Posterior vena cava (tissue), 2 donors: ENCODE results near the gene ERBB4. TPM values are rescaled to one million over a fixed set of nuclear protein-coding genes. Genes with fewer than 3 reads are reported as not detected.

ENCODE experiments used
- DNase-seq: peaks from one replicate; pipeline ENCODE4 v3.0.0-alpha.2; 2020; ENCODE audit warnings: low spot score
- intact Hi-C, 2 donors: fragments of 100-400 bp; cut with DNase I; formaldehyde crosslinking; loops; one replicate each; pipeline versions ENCODE4 v1.14.1 to v1.14.2; 2022 to 2023
- total RNA-seq, 2 donors: library from RNA; stranded (reverse); fragmentation: NEBNext Ultra II Directional; extraction: Animal tissue kit (Norgen Biotek cat#: 25700); gene quantifications; one replicate each; pipeline ENCODE4 v1.2.1, GENCODE V29; 2021
- donor health status: DM: yes; HTN: yes; CAD: no.
- donor health status: DM: yes; HTN: yes; CAD: no.

ERBB4 gene
- total RNA-seq, 2 donors from 2014 or later = 3.2 to 7.6 TPM

DNA sequence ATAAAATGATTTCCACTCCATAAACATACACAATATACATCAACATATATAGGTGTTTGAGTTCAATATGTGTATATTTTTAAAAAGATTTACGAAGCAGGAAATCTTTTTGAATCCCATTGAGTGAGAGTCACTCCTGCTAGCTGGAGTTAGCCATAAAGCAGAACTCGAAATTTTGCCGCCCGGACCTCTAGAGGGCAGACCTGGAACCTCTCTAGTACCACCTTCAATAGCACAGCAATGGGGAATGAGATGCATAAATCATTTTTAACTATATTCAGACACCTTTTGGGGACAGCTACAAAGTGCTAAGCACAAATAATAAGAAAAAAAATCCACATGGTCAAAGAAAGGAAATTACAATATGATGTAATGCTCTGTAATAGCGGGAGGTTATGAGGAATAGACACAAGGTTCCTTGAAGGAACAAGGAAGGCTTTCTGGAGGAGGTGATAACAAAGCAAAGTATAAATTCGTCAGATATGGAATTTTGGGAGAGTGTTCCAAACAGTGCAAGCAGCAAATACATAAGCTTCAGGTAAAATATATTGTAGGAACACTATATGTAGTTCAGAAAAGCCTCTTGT lies 533.4 kb downstream of the ERBB4 start:
- intact Hi-C loops = no loop called here
- no peak for DNase-seq

DNA sequence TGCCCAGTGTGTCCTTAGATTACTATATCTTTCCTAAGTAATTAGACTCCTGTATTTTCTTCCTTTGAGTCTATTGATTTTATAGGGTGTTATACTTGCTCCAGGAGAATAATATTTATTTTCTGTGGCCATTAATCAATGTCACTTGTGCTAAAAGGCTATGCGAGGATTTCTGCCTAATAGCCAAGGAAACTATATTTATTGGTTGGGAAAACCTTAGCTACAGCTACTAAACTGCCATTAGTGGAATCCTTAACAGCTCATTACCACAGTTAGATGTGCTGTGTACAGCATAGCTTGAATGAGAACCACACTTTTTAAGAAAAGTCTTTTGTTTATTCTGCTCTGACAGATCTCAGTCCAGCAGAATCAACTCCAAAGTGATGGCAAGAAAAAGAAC lies 537.3 kb downstream of the ERBB4 start:
- intact Hi-C loops = no loop called here
- DNase-seq = no peak

DNA sequence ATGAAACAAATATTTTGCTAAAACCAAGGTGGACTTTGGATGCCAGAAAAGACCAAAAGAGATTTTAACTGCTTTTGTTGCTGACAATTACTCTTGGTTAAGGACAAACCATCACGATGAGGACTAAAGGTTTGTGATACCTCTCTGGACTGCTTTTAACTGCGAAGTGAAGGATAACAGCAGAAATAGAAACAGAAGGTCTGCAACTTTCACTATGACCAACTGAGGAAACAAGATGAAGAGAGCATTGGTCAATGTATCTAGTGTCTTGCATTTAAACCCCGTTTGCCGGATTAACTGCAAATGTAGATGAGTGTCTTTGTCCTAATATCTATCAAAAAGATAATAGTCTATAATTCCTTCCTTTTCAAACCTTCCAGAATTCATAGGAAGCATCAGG lies 541.7 kb downstream of the ERBB4 start:
- DNase-seq = no peak

DNA sequence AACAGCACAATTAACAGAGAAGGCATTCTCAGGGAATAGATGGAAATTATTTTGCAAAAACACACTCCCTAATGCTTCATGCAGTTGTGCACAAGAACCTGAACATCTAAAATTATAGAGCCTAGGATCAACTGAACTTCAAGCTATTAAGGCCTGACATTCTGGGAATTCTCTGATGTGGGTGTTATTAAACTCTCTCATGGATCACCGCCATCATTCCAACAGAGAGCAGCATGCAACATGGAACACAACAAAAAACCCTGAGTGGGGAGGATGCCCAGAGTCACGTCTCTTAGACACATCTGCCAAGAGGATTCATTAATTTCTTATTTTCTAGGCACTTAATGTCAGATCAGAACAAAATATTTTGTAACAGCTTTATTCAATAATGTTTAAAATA lies 543.8 kb downstream of the ERBB4 start:
- intact Hi-C loops = no loop called here

More for the DNA sequence above, 541.7 kb downstream of the ERBB4 start:
- intact Hi-C loops = no loop called here

DNA sequence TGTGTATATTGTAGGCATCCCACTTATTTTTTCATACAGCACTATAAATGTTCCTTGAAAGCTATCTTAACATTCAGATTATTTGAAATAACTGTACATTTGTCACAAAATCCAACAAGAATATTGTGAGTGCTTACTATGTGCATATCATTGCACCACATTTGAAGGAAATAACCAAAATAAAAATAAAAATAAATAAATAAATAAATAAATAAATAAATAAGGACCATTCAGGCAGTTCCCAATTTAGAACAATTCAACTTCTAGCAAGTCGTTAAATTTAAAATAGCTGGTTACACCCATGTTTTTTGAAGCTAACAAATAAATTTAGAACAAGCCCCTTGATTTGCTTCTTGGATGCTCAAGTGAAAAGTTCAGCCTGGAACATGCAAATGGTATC lies 548.3 kb downstream of the ERBB4 start:
- intact Hi-C loops = no loop called here
- DNase-seq = no peak

More for the DNA sequence above, 543.8 kb downstream of the ERBB4 start:
- no peak for DNase-seq

DNA sequence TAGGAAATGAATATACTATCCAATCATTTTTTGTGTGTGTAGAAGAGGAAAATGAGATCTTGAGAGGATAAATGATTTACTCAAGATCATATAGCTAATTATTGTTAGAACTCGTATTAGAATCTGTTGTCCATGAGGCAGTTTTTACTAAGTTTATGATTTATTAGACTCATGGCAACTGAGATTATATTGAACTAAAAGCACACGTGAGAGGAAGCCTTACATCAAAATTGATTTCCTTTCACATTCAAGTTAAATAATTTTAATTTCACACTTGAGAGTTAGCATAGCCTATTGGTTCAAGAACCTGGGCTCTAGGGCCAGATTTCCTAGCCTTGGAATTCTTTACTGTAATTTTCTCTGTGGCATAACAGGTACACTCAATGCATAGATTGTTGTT lies 552.3 kb downstream of the ERBB4 start:
- intact Hi-C loops = no loop called here
- DNase-seq = no peak

DNA sequence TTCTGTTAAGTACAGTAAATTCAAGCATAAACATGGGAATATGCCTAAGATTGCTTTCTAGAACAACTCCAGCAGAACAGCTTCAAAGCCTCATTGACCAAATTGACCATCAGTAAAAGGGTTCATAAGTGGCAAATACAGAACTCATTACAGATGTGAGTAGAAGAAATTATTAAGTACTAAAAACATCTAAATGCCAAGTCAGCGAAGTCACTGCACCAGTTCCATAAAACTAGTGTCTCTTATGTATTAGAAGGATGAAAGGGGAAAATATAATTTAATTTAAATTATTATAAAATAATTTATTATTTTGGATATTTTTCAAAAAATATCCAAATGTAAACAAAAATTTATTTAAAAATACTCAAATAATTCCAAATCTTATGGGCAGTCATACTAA lies 553.2 kb downstream of the ERBB4 start:
- intact Hi-C loops = no loop called here
- DNase-seq = no peak

DNA sequence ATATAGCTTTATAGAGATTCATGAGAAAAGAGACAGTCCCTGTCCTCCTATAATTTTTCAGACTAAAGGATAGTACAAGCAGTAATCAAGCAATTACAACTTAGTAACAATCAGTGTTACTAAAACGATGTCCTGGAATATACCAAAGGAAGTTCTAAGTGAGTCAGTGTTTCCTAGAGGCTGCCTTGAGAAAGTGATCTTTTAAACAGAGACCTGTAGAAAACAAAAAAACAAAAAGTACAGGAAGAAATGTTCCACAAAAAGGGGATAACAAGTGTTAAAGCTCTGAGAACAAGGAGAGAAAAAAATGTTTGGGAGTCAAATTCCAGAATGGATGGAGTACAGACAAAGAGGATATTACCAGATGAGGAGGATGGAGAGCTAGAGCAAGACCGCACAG lies 556.4 kb downstream of the ERBB4 start:
- no peak for DNase-seq
- intact Hi-C loops = no loop called here

DNA sequence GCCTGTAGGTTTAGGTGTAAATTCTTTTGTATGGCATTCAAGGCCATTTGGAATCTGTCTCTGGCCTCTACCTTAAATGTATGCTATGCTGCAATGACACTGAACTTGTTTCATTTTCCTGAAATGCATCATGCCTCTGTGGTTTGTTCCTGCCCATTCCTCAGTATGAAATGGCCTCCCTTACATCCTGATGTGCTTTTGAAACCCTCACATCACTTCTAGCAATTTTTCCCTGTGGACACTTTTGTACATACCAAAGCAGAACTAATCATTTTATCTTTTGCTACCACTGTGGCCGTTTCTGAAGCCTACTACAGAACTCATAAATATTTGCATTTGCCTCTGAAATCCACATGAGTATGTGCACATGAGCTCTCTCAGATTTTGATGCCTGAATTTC lies 557.2 kb downstream of the ERBB4 start:
- DNase-seq = no peak
- intact Hi-C loops = no loop called here

DNA sequence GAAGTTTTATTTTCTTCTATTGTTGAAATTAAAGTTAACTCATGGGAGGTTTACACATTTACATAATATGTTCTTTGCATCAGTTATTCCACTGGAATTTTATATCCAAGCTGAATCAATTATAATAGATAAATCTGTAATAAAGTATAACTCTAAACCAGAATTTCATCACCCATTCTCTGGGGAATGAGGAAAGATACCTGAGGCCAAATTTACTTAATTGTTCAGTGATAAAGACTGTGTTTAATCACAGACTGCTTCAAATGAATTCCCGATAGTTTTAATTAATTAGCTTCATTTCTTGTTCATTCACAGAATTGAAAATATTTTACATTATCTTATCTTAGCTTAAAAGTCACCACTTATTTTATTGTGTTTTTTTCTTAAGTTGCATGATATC lies 562.5 kb downstream of the ERBB4 start:
- no peak for DNase-seq
- intact Hi-C loops = no loop called here

DNA sequence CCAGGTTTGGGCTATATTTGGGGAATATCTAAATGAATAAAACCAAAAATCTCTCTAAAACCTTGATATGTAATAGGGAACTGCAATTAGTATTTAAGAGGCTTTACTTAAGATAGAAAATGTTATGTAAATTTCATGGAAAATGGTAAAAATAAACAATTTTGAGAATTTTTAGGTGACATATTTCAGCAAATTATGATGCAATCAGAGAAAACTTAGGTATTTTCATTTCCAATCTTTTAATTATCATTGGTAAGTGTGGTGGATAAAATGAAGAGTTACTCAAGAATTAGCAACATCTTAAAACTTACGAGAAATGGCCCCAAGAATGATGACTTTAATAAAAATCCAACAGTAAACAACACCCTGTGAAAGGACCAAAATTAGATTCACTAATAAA lies 571.4 kb downstream of the ERBB4 start:
- intact Hi-C loops = no loop called here
- no peak for DNase-seq

DNA sequence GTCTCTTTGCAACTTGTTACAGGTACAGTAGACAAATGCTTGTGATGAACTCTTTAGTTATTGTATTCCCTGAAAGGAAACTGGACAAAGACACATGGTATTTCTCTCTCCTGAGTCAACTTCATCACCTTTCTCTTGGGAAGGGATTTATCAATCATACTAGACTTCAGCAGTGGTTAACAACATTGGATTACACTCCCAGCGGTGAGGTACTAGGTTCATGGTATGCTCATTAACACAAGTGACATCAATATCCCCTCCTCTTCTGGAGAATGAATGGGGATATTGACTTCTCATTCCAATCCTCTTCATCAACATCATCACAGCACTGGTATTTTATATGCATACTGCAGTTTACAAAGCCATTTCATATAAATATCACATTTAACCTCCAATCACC lies 574.6 kb downstream of the ERBB4 start:
- intact Hi-C loops = no loop called here
- DNase-seq = no peak

DNA sequence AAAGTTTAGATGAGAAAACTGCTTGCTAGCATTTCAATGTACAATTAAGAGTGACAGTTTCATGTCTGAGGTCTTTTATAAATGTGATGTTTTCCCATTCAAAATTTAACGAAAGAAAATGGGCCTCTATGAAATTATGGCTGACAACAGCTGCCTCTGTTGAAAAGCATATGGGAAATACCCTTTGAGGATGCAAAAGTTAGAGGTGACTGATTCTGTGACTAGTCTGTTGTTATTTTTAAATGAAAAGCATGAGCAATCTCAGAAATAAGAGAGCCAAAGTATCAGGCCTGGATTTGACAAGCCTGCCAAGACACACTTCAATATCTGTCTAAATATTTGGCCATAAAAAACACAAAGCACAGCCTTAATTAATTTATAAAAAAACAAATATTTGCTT lies 580.8 kb downstream of the ERBB4 start:
- no peak for DNase-seq
- intact Hi-C loops = no loop called here

DNA sequence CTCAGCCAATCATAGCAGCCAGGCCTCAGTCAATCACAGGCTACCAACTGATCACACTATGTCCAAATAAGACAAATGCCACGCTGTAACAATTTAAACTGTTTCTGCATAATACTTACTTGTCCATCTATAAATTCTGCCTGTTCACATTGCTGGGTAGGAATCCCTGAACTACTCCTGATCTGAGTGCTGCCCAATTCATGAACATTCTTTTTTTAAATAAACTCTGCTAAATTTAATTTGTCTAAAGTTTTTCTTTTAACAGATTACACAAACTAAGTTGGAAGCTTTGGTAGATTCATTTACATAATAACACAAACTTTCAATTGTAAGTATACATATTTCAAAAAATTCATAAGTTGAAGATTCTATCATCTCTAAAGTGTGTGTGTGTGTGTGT lies 583.0 kb downstream of the ERBB4 start:
- DNase-seq = no peak
- intact Hi-C loops = no loop called here

DNA sequence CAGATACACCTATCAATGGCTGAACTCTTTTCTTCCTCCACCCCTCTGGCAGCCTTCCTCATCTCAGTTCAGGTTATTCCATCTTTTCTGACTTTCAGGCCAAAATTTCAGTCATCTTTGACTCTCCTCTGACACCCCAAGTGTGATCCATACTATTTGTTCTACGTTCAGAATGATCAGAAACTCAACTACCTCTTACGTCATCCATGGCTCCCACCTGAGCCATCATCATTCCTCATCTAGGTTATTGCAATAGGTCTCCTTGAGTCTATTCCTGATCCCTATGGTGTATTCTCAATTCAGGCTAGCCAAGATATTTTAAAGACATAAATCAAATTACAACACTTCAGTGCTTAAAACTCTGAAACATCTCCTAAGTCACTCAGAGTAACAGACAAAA lies 589.7 kb downstream of the ERBB4 start:
- intact Hi-C loops = no loop called here
- no peak for DNase-seq

DNA sequence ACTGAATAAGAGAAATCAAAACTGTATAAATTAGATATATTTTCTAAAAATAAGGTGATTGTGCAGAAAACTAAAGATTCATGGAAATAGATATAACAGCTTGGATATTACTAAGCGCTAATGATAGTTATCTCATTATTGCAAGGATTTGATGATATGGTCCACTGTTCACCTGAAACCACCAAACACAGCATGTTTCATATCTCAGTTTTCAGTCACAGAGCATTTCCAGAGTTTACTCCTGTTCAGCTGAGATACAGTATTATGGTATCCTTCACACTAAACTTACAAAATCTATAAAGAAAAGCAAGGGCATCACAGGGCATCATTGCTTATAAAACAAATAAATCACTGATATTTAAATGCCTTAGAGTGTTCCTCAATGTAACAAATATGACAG lies 591.6 kb downstream of the ERBB4 start:
- no peak for DNase-seq
- intact Hi-C loops = no loop called here

DNA sequence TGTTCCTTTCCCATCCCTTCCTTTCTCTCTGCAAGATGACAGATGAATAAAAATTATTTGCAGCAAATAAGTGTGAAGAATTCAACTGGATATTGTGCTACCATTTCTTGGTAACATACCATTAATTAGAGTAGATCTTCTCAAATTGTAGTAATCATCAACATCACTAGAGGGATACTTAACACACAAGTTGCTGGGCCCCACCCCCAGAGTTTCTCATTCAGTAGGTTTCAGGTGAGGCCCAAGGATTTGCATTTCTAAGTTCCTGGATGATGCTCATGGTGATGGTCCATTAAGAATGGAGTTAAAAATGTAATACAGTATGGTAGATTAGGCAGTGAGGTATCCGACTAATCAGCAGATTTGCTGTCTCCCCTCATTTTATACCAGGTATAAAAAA lies 594.0 kb downstream of the ERBB4 start:
- intact Hi-C loops = no loop called here
- no peak for DNase-seq

DNA sequence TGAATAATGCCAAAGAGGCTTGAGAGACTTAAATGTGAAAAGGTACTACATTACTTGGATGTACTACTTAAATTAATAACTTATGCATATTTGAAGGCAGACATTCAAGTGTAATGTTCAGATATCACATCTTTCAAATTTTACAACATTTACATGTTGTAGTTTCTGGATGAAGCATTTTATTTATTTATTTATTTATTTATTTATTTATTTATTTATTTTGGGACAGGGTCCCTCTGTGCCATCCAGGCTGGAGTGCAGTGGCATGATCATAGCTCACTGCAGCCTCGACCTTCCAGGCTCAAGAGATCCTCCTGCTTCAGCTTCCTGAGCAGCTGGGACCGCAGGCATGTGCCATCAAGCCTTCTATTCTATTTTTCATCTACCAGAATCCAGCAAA lies 596.4 kb downstream of the ERBB4 start:
- intact Hi-C loops = no loop called here
- no peak for DNase-seq

DNA sequence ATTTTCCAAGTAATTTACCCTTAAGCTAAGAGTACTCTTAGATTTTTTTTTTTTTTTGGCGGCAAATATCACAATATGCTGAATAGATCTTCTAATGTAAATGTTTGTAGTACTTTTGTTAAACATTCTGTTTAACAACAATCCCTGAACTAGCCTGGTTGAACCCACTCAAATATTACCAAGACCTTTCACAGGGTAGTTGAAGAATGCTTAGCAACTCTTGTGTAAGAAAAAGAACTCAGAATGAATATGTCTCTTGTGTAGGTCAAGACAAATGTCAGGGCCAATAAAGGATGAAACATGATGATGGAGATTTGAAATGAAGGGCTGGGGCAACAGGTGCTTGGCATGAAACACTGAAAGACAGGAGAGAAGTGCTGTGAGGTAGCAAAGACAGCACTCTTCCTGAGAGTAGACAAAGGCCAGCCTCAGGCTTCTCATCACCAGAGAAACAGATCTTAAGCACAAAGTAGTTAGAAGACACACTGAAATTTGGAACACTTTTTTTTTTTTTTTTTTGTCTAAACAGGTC lies 597.3 kb downstream of the ERBB4 start:
- intact Hi-C loops = no loop called here
- DNase-seq = no peak

DNA sequence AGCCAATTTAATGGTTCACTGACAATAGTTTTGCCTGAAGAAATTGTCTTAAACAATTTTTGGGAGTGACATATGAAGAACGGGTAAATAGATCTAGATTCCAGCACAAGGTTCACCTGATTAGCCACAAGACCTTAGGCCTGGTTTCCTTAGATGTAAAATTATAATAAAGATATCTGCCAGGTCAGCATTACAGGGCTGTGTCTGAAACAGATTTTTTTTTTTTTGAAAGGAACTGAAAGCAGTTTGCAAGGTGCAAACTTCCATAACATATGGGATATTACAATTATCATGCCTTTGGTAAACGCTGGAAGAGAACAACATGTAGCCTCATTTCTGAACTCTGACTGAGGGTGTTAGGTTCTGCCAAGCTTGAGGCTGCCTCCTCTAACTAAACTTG lies 599.4 kb downstream of the ERBB4 start:
- intact Hi-C loops = no loop called here
- no peak for DNase-seq

DNA sequence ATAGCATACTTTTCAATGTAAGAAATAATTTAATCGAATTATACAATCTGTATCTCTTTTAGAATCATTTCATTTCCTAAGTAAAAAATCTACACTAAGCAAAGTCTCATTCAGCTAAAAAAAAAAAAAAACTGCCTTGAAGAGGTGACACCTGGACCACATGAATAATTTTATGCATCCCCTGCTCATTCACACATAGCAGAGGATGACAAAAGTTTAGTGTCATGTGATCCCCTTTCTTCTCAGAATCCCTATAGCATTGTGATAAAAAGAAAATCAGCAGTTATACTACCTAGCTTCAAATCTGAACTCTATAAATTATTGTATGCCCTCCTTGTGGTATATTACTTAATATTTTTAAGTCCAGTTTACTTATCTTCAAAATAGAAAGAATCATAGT lies 603.8 kb downstream of the ERBB4 start:
- DNase-seq = no peak
- intact Hi-C loops = no loop called here

DNA sequence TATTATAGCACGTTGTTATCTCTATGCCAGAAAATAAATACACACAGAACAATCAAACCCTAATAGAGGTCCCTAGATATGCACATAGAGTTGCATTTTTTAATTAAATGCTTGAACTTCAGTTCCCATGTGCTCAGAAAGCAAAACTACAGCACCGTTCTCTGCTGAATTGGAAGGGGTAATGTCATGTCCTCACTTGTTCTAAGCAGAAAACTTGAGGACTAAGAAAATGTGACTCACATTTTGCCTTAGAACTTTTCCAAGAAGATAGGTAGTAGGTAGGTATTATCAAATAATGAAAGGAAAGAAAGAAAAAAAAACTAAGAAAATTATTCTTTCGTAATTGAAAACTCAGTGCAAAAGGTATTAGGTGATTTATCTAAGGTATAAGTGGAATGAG lies 607.3 kb downstream of the ERBB4 start:
- intact Hi-C loops = no loop called here

More for the DNA sequence above, 607.3 kb downstream of the ERBB4 start:
- no peak for DNase-seq
